HL-60 (cell line): ENCODE results near the gene PCGF2.

Experiments
- DNase-seq, 2 experiments: peaks; one replicate each; pipeline ENCODE4 v3.0.0-alpha.2; 2010 to 2020; ENCODE audit warnings: low read depth in 1 of 2, low spot score in 1 of 2
- H3K27ac ChIP-seq: fragments of 250-450 bp; sonication (Bioruptor Pico); replicated peaks from 2 replicates; pipeline ENCODE4 v1.5.1; 2020; ENCODE audit warnings: mild to moderate bottlenecking, moderate library complexity
- H3K27me3 ChIP-seq: fragments of 250-450 bp; sonication (Bioruptor Pico); 2 replicates; pipeline ENCODE4 v1.5.1; 2021; ENCODE audit warnings: mild to moderate bottlenecking, moderate library complexity; ENCODE audit not compliant: insufficient read depth, poor library complexity, severe bottlenecking
- H3K4me3 ChIP-seq: replicated peaks from 2 replicates; pipeline ENCODE4 v1.5.1; 2011; ENCODE audit warnings: mild to moderate bottlenecking, control low read depth, low read length; ENCODE audit not compliant: insufficient read depth
- GABPA ChIP-seq: IDR thresholded peaks from 2 replicates; pipeline ENCODE4 v1.6.1; 2012; ENCODE audit warnings: low read depth
- POLR2AphosphoS5 ChIP-seq: IDR thresholded peaks from 2 replicates; pipeline ENCODE4 v1.6.1; 2012; ENCODE audit warnings: low read depth
- REST ChIP-seq: IDR thresholded peaks from 2 replicates; pipeline ENCODE4 v1.6.1; 2012; ENCODE audit warnings: low read depth; ENCODE audit not compliant: insufficient replicate concordance
- SPI1 ChIP-seq: IDR thresholded peaks from 2 replicates; pipeline ENCODE4 v1.6.1; 2012; ENCODE audit warnings: low read depth, mild to moderate bottlenecking, borderline replicate concordance
- TF ChIP-seq, protein P1 (sequence below): IDR thresholded peaks from one replicate; pipeline ENCODE4 v1.5.1; 2011; ENCODE audit warnings: low read length, control low read depth, inconsistent platforms; ENCODE audit not compliant: insufficient read depth

The PCGF2 gene

DNA sequence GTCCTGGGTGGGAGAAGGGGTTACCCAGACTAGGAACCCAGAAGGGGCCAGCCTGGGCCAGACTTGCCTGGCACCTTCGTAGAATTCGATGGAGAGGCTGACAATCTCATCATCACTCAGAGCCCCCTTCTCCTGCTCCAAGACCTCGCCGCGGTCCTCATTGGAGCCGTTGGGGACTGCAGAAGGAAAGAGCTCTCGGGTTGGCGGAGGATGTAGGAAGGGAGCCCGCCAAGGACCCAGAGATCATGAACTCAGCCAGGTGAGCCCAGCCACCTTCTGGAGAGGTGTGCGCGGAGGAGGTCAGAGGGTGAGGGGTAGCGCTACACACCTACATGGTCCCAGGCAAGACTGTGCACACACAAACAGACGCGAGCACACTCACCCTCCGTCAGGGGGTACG is 9.4 kb downstream of the PCGF2 start:
- no peak overlapping the region for H3K4me3 ChIP-seq
- no peak for TF ChIP-seq POLR2AphosphoS5
- no peak for TF ChIP-seq SPI1
- TF ChIP-seq, protein P1, sequence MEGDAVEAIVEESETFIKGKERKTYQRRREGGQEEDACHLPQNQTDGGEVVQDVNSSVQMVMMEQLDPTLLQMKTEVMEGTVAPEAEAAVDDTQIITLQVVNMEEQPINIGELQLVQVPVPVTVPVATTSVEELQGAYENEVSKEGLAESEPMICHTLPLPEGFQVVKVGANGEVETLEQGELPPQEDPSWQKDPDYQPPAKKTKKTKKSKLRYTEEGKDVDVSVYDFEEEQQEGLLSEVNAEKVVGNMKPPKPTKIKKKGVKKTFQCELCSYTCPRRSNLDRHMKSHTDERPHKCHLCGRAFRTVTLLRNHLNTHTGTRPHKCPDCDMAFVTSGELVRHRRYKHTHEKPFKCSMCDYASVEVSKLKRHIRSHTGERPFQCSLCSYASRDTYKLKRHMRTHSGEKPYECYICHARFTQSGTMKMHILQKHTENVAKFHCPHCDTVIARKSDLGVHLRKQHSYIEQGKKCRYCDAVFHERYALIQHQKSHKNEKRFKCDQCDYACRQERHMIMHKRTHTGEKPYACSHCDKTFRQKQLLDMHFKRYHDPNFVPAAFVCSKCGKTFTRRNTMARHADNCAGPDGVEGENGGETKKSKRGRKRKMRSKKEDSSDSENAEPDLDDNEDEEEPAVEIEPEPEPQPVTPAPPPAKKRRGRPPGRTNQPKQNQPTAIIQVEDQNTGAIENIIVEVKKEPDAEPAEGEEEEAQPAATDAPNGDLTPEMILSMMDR, result no peak
- no peak for TF ChIP-seq GABPA
- no peak for TF ChIP-seq REST
- peaks cover 3% of the 10 kb centered on the region for H3K27me3 ChIP-seq
- no peak overlapping the region for H3K27ac ChIP-seq
- no peak for DNase-seq

DNA sequence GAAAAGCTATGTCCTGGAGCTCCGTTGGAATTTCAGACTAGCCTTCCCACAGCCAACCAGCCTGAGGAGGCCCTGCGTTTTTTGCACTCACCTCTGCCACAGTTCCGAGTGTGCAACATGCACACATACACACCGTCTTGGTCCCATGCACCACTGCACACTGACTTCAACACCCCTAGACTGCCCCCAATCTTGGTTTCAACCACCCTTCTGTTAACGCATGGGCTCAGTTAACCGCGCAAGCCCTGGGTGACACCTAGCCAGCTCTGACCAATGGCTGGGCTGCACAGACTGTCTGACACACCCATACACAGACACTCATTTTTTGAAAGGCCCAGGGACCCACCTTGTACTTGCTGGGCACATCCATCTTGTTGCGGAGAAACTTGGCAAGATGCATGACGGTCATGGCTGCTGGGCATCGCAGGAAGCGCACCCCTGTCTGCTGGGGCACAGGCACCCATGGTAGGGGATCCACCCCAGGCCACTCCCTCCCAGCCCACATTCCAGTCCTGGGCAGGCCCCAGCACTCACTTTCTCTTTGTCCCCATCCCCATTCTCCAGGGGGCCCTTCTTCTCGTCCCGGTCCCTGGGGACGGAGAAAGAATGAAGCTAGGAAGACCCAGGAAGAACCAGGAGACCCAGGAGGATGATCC is 10.0 kb downstream of the PCGF2 start:
- H3K27ac ChIP-seq, result no peak overlapping the region
- TF ChIP-seq, protein P1, result no peak
- no peak for TF ChIP-seq REST
- TF ChIP-seq GABPA, result no peak
- no peak for TF ChIP-seq SPI1
- no peak for TF ChIP-seq POLR2AphosphoS5
- H3K4me3 ChIP-seq, result no peak overlapping the region
- peaks cover 3% of the 10 kb centered on the region for H3K27me3 ChIP-seq
- DNase-seq, result no peak

- no peak for TF ChIP-seq REST
- TF ChIP-seq, protein P1, result peak; percentile 79
- TF ChIP-seq SPI1, result no peak
- TF ChIP-seq GABPA, result no peak
- no peak for TF ChIP-seq POLR2AphosphoS5
- no peak overlapping the region for H3K27ac ChIP-seq
- H3K4me3 ChIP-seq, result no peak overlapping the region
- H3K27me3 ChIP-seq, result peaks cover 3% of the 10 kb centered on the region
- DNase-seq, result peak in 1 of 2 experiments; percentile 49
Observed at GRCh38 chr17:38735161-38735997, 12.8 kb downstream of the PCGF2 start.
